Islet precursor cell (in vitro differentiated cells): ENCODE measurements around the gene LRRFIP1.
A peak's percentile ranks its signal among the peaks of the same experiment; 100 is the strongest.

ENCODE experiments used
- DNase-seq: peaks from one replicate; pipeline ENCODE4 v3.0.0-alpha.2; 2018

LRRFIP1 gene

GRCh38 chr2:237732070-237732469, 104.7 kb downstream of the LRRFIP1 start:
- DNase-seq: no peak

GRCh38 chr2:237732790-237733381, 105.5 kb downstream of the LRRFIP1 start:
- DNase-seq: no peak

- peak; percentile 88 for DNase-seq
Measured at GRCh38 chr2:237733677-237734300, 106.4 kb downstream of the LRRFIP1 start.

DNA sequence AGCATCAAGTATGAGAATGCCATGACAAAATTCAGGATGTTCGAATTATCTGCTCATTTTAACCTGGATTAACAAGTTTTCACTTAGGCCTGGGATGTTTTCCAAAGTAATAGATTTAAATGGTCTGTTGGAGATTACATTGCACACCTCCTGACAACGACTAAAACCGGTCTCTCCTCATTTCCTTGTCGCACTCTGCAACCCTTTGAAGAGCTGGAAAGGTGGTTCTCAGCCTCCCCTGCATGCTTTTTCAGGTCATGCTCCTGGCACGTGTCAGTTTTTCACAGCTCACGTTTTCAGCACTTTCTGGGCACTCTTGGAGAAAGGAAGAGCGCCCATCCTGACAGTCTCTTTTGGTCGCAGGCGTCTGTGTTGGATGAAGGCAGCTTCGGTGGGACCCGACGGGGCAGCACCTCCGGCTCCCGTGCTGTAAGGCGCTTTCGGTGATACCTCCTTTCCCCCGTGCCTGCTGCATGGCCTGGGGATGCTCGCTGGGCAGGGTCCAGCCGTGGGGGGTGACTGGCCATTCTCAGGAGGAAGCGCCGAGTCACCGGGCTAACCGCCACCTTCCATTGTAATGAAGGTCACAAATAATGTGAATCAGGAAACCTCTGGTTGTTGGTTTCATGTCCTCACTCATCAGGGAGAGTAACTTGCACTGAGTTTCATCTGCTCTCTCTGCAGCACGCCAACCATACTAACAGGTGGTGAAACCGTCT, 107.7 kb downstream of the LRRFIP1 start:
- peak; percentile 53 for DNase-seq

- peak; percentile 24 for DNase-seq
Measured at GRCh38 chr2:237735798-237736197, 108.4 kb downstream of the LRRFIP1 start.

DNA sequence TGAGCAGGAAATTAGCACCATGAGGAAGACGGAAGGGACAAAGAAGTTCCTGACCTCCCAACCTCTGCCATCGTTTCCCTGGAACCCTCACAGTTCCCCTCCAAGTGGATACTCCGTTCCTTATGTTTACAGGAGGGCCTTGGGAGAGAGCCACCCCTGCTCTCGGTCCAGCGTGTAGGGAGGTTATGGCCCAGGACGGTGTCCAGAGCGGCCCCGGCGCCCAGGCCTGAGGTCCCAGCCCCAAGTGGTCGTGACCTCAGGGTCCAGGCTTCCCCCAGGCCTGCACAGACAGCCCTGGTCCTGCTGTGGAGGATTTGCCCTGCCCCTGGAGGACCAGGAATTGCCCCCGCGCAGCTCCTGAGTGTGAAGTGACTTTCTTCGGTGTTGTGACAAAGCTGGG, 109.4 kb downstream of the LRRFIP1 start:
- peak; percentile 43 for DNase-seq

GRCh38 chr2:237737196-237737865, 109.9 kb downstream of the LRRFIP1 start:
- peak; percentile 26 for DNase-seq

GRCh38 chr2:237738255-237738654, 110.9 kb downstream of the LRRFIP1 start:
- peak; percentile 24 for DNase-seq

GRCh38 chr2:237739101-237739500, 111.7 kb downstream of the LRRFIP1 start:
- peak; percentile 50 for DNase-seq

DNA sequence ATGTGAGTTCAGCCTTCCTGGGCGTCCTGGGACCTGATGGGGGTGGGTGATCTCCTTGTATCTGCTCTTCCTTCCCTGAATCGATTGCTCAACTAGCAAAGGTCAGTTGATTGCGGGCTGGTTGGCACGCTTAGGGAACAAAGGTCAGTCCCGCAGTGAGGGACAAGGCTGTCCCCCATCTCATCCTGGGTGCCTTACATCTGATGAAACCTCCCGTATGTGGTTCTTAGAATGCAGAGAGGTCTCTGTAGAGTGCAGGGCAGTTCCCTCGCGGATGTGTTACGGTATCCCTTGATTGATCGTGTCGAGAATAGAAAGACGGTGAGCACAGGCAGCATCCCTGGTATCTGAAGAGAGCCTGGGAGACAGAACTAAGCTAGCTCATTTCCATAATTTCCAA, 114.8 kb downstream of the LRRFIP1 start:
- DNase-seq: peak; percentile 35

GRCh38 chr2:237742614-237743013, 115.2 kb downstream of the LRRFIP1 start:
- peak; percentile 32 for DNase-seq

DNA sequence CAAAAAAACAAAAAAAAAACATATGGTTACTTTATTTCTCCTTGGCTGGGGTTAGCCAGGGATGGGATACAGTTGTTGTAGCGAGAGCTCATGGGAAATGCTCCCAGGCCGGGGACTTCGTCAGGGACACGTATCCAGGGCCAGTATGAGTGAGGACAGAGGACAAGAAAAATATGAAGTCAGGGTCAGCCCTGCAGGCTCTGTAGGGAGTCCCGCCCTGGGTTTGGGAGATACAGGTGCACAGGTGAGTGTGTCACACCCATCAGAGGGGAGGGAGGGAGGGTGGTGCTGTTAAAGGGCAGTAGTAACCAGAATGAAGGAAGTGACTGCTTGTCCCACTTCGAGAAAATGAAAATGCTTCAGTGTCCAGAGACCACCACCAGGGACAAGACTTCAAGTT, 115.6 kb downstream of the LRRFIP1 start:
- DNase-seq: no peak

DNA sequence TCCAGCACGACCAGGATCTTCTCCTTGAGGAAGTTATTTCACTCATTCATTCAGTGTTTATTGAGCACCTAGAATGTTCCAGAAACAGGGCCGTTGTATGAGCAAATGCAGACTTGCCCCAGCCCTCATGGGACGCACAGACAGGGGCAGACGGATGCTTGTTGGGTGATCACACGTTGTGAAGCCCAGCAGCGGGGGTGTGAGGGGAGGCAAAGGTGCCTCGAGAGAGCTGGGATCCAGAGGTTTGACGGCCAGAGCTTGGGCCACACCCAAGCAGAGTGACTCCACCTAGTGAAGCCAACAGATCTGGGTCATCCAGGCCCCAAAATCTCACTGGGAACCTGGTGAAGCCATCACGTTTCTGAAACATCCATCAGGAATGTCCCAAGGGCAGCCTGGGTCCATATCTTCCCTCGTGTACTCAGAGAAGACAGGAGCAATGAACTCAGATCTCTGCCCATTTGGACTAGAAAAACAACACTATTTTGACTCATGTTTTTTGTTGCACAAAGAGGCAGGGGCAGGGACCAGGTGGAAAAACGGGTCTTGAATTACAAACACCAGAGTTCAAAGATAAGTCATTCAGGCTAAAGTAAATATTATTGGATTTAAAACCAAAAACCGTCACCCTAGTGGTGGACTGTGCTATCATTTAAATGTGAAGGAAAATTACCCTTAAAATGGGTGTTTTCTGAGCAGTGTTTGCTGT, 116.3 kb downstream of the LRRFIP1 start:
- DNase-seq: peak; percentile 43

- DNase-seq: peak; percentile 23
Measured at GRCh38 chr2:237744270-237744612, 116.9 kb downstream of the LRRFIP1 start.

DNA sequence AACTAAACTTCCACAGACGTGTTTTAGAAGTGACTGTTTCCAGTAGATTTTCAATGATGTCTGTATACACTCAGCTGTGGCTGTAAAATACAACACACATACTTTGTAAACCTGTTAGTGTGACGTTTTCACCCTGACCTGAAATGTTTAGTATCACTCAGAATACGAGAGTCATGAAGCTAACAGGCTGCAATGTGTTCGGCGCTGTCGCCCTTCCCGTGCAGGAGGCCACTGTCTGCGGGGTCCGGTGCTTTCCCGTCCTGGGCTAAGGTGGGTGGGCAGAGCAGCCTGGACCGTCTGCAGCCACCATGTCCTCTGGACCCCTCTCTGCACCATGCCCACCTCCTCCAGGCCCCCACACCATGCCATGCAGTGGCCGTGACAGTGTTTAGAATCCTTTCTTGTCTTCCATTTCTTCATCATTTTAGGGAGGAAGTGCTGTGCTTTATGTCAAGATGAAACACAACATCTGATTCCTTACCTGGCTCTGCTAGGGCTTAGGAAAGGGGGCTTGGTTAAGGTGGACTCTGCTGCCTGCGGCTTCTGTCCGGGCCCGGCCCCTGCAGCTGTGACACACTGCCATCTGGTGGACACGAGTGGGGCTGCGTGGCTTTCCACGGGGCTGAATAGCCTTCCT, 117.3 kb downstream of the LRRFIP1 start:
- DNase-seq: peak; percentile 87

GRCh38 chr2:237745250-237745613, 117.8 kb downstream of the LRRFIP1 start:
- no peak for DNase-seq

GRCh38 chr2:237746302-237747080, 119.1 kb downstream of the LRRFIP1 start:
- peak; percentile 42 for DNase-seq

DNA sequence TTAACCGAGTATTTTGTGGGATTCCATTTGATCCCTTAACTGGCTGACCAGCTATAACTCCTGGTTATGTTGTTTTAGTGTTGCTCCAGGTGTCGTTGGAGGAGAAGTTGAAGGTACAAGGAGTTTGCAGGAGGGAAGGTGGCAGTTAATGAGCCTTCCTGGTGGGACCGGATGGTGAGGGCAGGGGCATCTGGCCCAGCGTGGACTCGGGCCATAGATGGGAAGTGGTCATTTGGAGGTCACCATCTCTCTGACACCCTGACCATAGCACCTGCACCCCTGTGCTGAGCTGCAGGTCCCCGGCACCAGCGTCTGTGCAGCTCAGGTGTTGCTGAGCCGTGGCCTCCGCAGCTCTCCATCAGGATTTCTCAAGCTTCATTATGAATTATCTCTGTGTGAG, 119.8 kb downstream of the LRRFIP1 start:
- peak; percentile 14 for DNase-seq

DNA sequence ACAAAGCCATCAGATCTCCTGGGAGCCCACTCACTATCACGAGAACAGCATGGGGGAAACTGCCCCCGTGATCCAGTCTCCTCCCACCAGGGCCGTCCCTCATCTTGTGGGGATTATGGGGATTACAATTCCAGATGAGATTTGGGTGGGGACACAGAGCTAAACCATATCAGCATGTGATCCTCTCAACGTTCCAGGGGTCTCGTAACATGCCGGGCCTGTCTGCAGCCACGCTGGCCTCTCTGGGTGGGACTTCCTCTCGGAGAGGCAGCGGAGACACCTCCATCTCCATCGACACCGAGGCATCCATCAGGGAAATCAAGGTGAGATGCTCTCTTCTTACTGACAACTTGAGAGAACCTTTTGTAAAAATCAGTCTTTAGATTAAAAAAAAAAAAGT, 121.6 kb downstream of the LRRFIP1 start:
- peak; percentile 19 for DNase-seq

DNA sequence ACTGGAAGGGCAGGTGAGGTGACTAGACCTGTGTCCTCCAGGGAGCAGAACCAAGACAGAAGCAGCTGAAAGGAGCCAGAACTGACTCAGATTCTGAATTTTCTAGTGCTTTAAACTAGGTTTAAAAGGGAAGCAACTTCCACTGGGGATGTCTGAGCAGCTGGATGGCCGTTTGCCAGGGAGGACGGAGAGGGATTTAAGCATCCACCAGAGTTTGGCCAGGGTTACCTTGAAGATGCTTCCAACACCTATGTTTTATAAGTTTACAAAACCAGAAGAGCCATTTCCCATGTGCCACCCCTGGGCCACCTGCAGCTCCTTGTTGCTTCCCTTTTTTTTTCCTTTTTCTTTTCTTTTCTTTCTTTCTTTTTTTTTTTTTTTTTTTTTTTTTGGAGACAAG, 122.6 kb downstream of the LRRFIP1 start:
- DNase-seq: no peak

DNA sequence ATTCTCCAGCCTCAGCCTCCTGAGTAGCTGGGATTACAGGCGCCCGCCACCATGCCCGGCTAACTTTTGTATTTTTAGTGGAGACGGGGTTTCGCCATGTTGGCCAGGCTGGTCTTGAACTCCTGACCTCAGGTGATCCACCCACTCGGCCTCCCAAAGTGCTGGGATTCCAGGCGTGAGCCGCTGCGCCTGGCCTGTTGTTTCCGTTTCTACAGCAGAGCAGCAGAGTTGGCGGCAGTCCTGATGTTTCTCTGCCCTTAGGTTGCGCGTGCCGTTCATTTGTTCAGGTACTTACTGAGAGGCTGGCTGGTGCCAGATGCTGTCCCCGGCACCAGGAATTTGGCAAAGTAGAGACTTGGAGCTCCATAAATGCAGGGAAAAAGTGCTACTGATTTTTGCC, 123.1 kb downstream of the LRRFIP1 start:
- DNase-seq: peak; percentile 18

- DNase-seq: peak; percentile 35
Measured at GRCh38 chr2:237752761-237753165, 125.4 kb downstream of the LRRFIP1 start.
